HFFc6 (cell line): ENCODE measurements around the gene ZMYM4. TPM values are rescaled to one million over a fixed set of nuclear protein-coding genes. Genes with fewer than 3 reads are reported as not detected.

Experiments used
- total RNA-seq, 6 experiments: library from RNA; stranded (reverse); fragmentation: NEBNext Ultra II Directional; extraction: Animal tissue kit (Norgen Biotek cat#: 25700); gene quantifications; 2 replicates in 1 of 6; 3 replicates in 5 of 6; pipeline ENCODE4 v1.2.3, GENCODE V29; 2021

The ZMYM4 gene
- total RNA-seq, 6 experiments from 2014 or later: 49.8 to 58.0 (median 52.5) TPM

Other genes starting within 250 kb of the ZMYM4 start
- gene ZMYM6, start 236.8 kb upstream of the ZMYM4 start, total RNA-seq: 10 to 100 TPM; 15.4 to 18.8 (median 16.7) TPM
- gene ZMYM1, start 189.3 kb upstream of the ZMYM4 start, total RNA-seq: 10 to 100 TPM; 14.5 to 20.2 (median 18.2) TPM
- 100 to 1,000 TPM; 144 to 254 (median 222) TPM for gene SFPQ, start 75.6 kb upstream of the ZMYM4 start, total RNA-seq